Ovary (tissue), 3 donors: ENCODE results near the gene RALGPS1.

Experiments
- EP300 ChIP-seq: sonication (generic); formaldehyde crosslinking; IDR thresholded peaks from one replicate; pipeline ENCODE4 v1.6.1; 2017; ENCODE audit warnings: antibody characterized with exemption
- POLR2A ChIP-seq: fragments of 450-650 bp; IDR thresholded peaks from one replicate; pipeline ENCODE4 v1.6.1; 2017; ENCODE audit warnings: antibody characterized with exemption, mild to moderate bottlenecking, moderate library complexity
- TF ChIP-seq, protein P1 (sequence below), 3 donors: fragments of 450-650 bp in 2 of 3; fragments of 200-600 bp in 1 of 3; IDR thresholded peaks; one replicate each; pipeline versions ENCODE4 v1.5.1 to v1.8.0; 2016 to 2022; ENCODE audit warnings: antibody characterized with exemption in 3 of 3, mild to moderate bottlenecking in 1 of 3
- donor health status: DM: no; HTN: no; CAD: no.

DNA sequence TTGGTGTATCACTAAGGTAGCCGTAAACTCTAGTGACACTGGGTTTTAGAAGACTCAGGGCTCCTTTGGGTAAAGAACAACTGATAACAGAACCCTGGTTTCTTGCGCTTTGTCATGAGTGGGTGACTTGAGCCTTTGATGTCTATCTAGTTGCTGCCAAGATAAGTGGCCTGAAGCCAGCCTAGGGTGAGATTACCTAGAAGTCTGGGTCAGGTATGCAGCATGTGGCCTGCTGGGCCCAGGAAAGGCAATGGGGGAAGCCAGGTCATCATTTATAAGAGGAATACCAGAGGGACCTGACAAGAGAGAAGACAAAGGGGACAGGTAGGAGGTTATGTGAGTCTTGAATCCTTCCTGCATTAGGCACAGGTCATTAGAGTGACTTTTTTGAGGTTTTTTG is 326.8 kb downstream of the RALGPS1 start:
- TF ChIP-seq, protein P1, sequence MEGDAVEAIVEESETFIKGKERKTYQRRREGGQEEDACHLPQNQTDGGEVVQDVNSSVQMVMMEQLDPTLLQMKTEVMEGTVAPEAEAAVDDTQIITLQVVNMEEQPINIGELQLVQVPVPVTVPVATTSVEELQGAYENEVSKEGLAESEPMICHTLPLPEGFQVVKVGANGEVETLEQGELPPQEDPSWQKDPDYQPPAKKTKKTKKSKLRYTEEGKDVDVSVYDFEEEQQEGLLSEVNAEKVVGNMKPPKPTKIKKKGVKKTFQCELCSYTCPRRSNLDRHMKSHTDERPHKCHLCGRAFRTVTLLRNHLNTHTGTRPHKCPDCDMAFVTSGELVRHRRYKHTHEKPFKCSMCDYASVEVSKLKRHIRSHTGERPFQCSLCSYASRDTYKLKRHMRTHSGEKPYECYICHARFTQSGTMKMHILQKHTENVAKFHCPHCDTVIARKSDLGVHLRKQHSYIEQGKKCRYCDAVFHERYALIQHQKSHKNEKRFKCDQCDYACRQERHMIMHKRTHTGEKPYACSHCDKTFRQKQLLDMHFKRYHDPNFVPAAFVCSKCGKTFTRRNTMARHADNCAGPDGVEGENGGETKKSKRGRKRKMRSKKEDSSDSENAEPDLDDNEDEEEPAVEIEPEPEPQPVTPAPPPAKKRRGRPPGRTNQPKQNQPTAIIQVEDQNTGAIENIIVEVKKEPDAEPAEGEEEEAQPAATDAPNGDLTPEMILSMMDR (IDR thresholded peaks at IDR 0.05) = no peak
- TF ChIP-seq POLR2A = no peak
- TF ChIP-seq EP300 = no peak
